DMS114 treated with DMSO at 0.1 percent for 48 hours (cell line): Measurements from ENCODE around the gene ALDH1A2.

Experiments
- DNase-seq: peaks from one replicate; lab custom pipeline; 2025; ENCODE audit not compliant: unreplicated experiment; lab: John Stamatoyannopoulos, UW

The ALDH1A2 gene

DNA sequence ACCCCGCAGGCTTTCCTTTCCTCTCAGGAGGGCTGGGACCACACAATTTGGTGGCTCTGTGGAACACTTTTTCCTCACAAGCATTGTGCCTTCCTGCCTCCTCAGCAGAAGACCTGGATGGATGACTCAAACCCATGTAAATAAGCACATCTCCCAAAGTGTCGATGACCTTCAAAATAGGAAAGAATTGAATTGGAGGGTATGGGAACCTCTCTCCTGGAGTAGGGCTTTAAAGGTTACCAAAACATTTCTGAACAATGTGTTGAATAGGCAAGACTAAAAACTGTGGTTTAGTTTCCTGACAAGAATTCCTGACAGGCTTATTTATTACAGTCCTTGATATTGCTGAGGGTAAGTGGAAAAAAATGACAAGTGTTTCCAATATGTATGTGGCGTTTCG is 118.2 kb downstream of the ALDH1A2 start:
- DNase-seq = no peak

DNA sequence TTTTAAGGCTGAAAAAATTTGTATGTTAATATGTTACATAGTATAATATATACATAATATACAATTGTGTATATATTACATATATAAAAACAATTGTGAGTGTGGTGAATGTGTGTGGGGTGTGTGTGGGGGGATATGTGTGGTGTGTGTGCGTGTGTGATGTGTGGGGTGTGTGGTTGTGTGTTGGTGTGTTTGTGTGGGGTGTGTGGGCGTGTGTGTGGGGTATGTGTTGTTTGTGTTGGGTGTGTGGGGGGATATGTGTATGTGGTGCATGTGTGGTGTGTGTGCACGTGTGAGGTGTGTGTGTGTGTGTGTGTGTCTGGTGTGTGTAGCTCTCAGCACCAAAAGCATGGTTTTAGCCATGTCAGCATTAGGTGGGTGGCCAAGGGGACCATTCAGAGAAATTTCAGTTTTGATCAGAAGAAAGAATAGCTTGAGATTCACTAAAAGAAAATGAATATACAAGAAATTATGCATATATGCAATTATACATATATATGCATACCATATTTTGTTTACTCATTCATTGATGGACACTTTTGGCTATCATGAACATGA is 118.9 kb downstream of the ALDH1A2 start:
- no peak for DNase-seq

DNA sequence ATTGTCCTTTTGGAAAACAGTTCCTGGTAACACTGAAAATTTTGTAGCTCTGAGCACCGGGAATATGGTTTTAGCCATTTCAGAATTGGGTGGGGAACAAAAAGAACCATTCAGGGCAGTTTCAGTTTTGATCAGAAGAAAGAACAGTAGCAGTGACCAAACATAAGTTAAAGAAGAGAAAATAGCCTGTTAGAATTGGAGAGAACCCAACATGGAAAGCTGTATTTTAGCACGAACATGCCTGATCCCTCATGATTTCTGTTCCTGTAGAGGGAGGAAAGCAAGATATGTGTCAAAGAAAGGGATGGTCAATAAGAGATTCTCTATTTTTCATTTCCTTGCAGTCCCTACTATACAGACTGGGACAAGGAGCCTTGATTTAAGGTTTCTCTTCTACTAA is 119.9 kb downstream of the ALDH1A2 start:
- no peak for DNase-seq

DNA sequence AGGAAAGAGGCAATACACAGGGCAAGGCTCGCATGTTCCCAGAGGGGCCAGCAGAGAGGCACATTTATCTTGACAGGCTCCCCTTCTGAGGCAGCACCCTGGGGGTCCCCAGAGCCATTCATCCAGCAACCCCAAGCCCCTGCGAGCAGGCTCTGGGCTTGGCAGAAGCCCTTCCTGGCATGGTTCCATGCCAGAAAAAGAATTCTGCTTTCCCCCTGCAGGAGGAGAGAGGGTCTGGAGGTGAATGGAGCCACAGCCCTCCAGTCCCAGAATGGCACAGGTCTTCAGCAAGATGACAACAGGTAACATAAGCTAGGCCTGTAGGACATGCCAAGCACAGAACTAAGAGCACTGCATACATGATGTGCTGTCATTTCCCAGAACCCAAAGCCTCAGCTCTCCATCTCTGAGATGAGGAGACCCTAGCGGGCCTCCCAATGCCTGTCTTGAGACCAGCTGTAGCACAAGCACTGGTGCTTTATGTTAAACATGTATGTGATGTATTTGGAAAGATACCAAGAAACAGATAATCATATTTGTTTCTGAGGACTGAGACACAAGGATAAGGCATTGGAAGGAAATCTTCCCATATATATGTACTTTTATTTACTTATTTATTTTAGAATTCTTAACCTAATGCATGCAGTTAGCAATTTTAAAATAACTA is 121.6 kb downstream of the ALDH1A2 start:
- no peak for DNase-seq

DNA sequence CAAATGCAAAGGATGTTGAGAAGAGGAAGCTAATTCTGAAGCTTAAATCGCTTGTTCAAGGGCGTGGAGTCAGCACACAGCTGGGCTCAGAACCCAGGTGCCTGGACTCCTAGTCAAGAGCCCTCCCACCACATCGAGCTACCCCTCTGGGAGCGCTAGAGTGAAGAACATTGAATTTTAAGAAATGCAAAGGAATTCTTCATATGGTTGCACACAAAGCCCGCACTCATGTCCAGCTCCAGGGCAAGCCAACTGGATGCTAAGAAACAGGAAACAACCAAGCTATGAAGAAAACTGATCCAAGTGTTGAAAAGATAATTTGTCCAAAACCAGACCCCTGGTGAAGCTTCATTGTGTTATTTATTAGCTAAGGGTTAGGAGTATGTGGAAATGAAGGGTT is 122.3 kb downstream of the ALDH1A2 start:
- DNase-seq = no peak

DNA sequence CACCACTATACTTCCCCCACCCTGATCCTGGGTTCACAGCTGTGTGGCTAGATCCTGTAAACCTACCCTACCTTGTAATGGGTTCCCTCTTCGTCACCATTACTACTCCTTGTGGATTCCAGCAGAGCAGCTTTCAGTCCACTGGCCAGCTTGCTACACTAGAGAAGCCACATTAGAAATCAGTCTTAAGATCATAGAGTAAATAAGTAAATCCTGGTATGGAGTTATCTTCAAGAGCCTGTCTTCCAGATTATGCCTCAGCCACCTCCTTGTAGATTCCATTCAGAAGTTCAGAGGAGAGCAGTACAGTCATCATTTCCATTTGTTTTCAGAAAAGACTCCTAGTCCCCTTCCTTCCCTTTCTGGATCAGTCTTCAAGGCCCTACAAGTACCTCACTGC is 123.7 kb downstream of the ALDH1A2 start:
- no peak for DNase-seq

DNA sequence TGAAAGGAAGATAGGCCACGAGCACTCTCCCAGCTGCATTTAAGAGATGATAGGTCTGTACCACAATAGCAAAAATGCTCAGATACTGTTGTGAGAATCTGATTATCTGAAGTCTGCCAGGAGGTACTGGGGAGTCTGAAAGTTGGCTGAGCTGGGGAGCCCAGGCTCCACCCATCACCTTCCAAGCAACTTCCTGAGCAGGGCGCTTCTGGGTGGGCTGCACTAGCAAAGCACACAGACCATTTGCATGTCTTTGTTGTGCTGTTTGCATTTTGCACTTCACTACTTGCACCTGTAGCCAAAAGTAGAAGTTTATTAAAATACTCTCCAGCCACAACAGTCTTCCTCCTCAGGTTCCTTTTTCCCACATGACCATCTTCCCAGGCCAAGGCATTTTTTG is 133.2 kb downstream of the ALDH1A2 start:
- no peak for DNase-seq

DNA sequence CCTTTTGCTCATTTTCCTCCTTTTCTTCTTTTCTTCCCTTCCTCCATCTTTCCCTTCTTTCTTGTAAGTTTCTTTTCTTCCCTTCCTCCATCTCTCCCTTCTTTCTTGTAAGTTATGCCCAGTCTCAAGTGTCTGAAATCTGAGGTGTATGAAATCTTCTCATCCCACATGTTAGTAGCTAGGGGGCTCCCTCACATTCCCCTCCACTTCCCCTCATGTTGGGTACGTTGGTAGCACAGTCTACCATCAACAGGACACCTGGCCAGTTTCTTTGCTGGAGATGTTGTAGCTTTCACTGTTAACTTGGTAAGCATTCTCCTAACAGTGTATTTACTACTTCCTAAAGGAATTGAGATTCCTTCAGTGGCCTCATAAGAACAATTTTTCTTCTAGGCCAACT is 133.9 kb downstream of the ALDH1A2 start:
- DNase-seq = no peak

DNA sequence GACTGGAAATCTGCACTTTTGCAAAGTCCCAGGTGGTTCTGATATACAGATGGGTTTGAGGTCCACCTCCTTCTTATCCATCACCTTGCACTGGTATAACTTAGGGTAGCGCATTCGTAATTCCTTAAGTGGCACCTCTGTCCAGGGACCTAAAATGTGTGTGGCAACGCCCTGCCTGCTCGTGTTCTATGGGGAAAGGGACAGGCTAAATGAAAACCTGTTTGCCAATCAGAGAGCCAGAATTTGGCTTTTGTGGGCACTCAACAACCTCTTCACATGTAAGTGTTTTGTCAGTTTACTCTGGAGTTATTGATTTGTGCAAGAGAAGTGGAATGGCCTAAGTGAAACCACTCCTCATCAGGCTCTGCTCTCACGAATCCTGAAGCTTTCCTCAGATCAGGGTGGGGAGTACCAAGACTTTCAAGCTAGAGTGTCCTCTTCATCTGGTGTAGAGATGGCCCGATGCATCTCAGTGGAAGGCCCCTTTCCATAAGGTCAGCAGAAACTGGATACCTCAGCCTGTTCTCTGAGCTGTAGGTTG is 138.3 kb downstream of the ALDH1A2 start:
- no peak for DNase-seq

DNA sequence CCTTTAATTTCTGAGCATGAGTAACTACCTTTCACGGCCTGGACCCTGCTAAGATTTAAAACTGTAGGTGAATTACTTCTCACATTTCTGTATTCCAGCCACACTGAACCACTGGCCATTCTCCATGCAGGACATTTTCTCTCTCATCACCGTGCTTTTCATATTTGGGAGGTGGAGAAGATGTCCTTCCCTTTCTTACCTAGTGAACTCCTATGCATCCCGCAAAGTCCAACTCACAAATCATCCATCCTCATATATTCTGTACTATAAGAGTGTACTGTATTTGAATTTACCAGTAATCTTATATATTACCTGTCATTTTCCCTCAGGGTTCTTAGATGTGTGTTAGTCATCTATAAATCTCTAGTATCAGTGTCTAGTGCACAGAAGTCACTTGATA is 139.9 kb downstream of the ALDH1A2 start:
- no peak for DNase-seq

DNA sequence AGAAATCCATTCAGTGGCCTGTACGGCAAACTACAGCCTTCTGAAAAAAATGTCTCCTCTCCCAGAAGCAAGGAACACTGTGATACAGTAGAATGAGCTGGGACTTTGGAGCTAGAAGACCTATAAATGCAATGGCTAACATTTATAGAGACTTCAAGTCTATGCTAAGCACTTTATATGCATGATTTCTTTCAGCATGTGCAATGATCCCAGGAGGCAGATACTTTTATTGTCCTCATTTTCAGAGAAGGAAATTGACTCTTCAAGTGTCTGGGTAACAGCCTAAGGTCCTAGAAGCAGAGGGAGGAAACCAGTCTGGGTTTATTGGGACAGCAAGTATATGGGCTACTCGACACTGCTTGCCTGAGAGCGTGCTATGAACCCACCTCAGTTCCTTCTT is 140.9 kb downstream of the ALDH1A2 start:
- DNase-seq = no peak

DNA sequence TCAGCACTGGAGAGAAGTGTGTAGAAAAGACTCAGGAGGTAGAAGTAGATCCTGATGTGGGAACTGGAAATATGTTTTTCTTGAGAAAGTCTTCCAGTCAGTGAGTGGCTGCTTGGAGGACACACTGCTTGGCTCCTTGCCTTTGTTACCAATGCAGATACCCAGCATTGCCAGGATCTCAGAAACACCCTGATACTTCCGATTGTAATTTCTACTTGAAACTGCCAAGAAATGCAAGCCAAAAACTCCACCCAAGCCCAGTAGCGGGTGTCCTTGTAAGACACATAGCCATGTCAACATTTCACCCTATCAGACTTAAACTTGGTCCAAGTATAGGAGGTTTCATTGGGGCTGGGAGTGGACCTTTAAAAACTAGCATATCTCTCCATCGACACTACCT is 141.8 kb downstream of the ALDH1A2 start:
- DNase-seq = no peak

DNA sequence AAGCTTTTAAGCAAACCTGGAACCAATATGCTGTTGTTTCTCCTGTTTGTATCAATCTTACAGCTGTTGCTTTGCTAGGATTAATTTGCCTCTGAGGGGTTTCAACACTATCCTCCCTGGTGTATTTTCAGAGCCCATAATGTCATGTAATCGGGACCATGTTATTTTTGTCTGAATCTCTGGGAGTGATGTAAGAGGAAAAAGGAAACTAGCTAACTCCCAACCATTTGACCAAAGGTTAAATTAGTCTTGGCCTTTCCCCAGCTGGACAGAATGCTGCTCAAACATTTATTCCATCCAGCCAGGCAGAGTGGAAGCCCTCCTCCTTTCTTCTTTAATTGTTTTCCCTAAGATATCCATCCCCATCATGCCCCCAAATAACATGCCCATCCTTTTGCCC is 142.2 kb downstream of the ALDH1A2 start:
- DNase-seq = no peak

DNA sequence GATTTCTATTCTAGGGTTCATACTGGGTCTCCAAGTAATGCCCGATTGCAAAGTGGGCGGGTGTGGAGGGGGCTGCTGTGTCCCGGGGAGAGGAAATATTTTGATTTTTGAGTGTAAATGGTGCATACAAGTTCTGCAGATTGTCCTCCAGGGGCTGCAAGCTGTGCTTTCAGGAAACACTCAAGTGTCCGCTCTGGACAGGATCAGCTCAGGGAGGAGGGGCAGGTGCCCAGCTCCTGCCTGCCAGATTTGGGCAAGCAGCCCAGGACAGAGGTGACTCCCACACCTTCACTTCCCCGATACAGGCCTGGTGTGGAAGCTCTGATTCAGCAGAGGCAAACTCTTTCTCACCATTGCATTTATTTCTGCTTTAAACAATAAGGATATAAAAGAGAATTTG is 142.7 kb downstream of the ALDH1A2 start:
- DNase-seq = no peak

DNA sequence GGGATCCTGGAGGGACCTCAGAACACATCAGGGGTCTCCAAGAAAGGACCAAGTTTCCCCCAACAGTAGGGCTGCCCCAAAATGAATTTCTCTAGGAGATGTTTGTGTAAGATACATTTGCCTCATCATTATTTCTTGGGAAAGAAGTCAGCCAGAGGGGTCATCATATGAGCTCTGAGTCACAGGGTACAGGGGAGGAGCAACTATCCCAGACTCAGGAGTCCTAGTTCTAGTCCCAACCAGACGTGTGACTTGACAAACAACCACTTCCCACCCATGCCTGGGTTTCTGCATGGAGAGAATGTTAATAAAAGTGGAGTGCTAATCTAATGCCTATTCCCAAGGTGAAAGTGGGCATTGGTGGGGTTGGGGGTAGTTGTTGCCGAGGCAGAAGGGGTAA is 144.1 kb downstream of the ALDH1A2 start:
- DNase-seq = no peak

DNA sequence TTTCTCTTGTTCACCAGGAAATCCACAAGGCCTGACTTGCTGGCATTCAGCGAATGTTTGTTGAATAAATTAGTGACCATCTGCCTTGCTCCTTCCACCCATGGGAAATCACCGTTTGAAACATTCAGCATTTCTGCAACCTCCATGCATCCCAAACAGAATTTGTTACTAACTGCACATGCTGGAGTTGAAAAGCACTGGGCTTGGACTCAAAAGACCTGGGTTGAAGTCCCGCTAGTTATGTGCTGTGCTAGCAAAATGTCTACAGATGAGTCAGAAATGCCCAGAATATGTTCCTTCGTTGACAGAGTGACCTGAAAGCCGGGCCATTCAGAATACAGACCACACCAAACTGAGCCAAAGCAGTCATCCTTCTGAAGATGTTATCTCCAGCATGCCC is 144.6 kb downstream of the ALDH1A2 start:
- no peak for DNase-seq

DNA sequence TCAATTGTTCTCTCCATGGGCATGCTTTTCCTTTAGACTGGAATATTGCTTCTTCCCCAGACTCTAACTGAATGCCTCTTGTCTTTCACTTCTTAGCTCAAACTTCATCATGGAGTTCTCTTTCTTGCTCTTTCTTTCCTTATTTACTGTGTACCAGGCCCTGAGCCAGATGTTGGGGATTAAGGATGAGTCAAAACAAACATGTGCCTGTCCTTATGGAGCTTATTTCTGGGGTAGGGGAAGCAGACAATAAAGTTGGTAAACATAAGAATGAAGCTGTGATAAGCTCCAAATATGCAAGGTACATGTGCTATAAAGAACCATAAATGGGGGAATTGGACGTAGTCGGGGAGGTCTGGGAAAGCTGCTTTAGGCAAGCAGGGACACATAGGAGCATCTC is 145.8 kb downstream of the ALDH1A2 start:
- DNase-seq = no peak

DNA sequence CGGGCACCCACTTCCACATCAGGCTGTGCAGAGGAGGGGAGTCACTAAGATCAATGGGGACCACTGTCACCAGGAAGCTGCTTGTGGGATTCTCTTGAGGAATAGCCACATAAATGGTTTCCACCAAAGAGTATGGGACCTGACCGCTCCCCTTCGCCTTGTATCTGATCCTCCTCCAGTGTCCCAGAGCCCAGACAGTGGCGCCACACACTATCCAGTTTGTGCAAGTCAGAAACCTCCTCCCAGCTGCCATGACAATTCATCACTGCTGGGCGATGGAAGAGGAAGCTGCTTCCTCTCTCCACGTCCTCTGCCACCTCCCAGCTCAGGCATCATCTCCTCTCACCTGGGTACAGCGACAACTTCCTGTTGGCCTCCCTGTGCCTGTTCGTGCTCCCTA is 147.5 kb downstream of the ALDH1A2 start:
- no peak for DNase-seq

DNA sequence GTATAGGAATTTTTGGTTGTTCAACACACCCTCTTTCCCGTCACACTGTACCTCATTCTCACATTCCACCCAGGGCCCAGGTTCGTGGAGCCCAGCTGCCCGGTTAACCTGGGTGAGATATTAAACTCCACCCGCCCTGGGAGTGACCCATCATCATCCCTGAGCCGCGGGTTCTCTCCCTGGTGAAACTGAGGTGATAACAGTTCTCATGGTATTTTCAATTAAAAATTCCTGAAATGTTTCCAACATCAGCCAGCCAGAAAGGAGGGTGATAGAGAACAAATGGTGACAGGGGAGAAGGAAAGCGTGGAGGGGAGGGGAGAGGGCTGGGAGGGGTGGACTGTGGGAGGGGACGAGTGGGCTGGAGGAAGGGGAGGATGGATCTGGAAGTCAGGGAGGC is 148.8 kb downstream of the ALDH1A2 start:
- no peak for DNase-seq

DNA sequence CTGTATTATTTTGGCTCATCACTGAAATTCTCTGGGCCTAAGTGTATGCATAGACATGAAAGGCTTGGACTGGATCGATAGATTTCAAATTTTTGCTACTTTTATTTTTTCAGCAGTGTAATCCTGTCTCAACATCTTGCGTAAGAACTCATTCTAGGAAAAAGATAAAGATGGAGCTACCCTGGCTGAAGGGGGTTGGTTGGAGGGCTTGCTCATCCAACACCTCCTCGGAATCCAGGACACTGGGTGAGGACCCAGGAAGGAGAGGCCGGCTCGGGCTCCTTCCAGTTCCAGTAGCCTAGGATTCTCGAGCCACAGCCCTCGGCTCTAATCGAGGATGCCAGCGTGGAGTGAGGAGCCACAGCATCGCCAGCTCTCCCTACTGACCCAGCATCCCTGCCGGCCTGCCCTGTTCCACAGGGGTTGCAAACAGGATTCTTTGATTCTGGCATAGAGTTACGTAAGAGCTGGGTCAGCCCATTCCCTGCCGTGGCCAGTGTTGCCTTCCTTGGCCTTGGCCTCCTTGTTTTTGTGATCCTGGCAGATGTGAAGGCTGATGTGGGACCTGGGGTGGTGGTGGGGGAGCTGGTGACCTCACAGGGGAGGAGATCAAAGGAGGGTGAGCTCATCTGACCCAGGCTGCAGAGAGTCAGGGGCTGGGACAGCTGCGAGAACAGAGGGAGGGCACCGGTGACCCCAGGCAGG is 149.5 kb downstream of the ALDH1A2 start:
- DNase-seq = no peak

DNA sequence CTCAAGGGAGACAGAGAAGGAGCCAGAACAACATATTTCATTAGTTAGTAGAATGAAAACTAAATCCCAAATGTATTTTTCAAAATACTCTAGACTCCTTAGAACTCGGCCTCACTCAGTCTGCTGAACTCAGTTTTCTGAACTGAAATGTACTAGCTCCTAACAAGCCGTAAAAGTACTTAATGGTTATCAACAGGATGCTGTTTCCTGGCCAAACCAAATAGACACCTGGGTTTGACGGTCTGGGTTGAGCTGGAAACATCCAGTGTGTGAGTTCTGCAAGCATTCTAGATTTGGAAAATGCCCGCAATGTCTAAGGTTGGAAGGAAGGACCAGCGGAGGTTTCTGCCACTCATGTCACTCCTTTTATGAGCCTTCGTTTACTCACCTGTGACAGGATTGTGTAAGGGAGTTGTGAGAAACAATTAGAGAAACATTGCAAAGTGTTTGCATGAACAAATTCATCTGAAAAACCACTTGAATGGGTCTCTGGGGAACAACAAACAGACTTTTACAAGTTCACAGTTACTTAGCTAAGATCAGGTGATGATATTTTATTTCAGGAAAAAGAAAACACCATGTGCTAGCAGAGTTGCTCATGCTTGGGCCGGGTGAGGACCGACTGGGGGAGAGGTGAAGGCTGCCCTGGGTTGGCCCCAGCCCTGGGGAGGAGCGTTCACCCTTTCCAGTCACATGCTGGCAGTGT is 151.0 kb downstream of the ALDH1A2 start:
- DNase-seq = no peak

DNA sequence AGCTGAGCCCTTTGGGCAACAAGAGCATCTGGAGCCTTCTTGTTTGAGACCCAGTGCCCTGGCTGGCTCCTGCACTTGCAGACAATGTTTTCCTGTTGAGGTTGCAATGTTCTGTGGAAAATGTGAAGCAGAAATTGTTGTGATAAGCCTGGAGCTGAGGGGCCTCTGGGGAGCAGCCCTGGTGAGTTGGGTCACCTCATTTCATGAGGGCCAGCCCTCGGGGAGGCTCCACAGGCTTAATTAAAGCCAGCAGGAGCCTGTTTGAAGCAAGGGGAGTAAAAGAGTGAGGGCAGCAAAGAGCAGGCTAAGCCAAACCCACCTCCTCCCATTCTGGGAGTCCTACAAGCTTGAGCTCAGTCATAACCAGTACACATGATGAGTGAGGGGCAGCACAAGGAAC is 154.3 kb downstream of the ALDH1A2 start:
- DNase-seq = no peak
